Left renal cortex interstitium (tissue), 4 donors: Measurements from ENCODE around the gene PPP6R2. TPM values are rescaled to one million over a fixed set of nuclear protein-coding genes. Genes with fewer than 3 reads are reported as not detected.

Experiments used
- polyA plus RNA-seq, 4 donors: library from polyadenylated mRNA; unstranded; fragments of 120-200 nt; gene quantifications; one replicate each; pipeline ENCODE4 v1.2.1, GENCODE V29; 2013; ENCODE audit not compliant: insufficient read length in 4 of 4

PPP6R2 gene
- polyA plus RNA-seq, 4 donors, result 33.0 to 61.1 (median 46.3) TPM

Other genes starting within 250 kb of the PPP6R2 start
- 1 to 10 TPM in 3 of 4 donors, under 1 TPM in 1; 0.99 to 2.4 (median 1.6) TPM for gene PANX2, start 172.6 kb upstream of the PPP6R2 start, polyA plus RNA-seq
- 10 to 100 TPM; 16.8 to 34.6 (median 28.6) TPM for gene TRABD, start 157.4 kb upstream of the PPP6R2 start, polyA plus RNA-seq
- gene SELENOO, start 142.3 kb upstream of the PPP6R2 start, polyA plus RNA-seq, result 10 to 100 TPM; 16.3 to 33.8 (median 26.2) TPM
- gene TUBGCP6, start 98.3 kb upstream of the PPP6R2 start, polyA plus RNA-seq, result 10 to 100 TPM; 25.1 to 54.9 (median 40.5) TPM
- gene HDAC10, start 92.1 kb upstream of the PPP6R2 start, polyA plus RNA-seq, result 10 to 100 TPM; 15.2 to 35.6 (median 24.8) TPM
- gene MAPK12, start 81.6 kb upstream of the PPP6R2 start, polyA plus RNA-seq, result 10 to 100 TPM; 10.8 to 23.0 (median 15.1) TPM
- gene MAPK11, start 72.9 kb upstream of the PPP6R2 start, polyA plus RNA-seq, result 1 to 10 TPM; 6.8 to 9.4 (median 8.8) TPM
- 100 to 1,000 TPM; 206 to 275 (median 234) TPM for gene PLXNB2, start 35.7 kb upstream of the PPP6R2 start, polyA plus RNA-seq
- 10 to 100 TPM; 10.1 to 19.9 (median 16.0) TPM for gene DENND6B, start 16.3 kb upstream of the PPP6R2 start, polyA plus RNA-seq
- 10 to 100 TPM; 25.4 to 55.3 (median 43.4) TPM for gene SBF1, start 131.7 kb downstream of the PPP6R2 start, polyA plus RNA-seq
- 1 to 10 TPM; 3.8 to 8.6 (median 5.5) TPM for gene ADM2, start 138.2 kb downstream of the PPP6R2 start, polyA plus RNA-seq
- gene MIOX, start 143.5 kb downstream of the PPP6R2 start, polyA plus RNA-seq, result 10 to 100 TPM in 3 of 4 donors, 1 to 10 TPM in 1; 3.6 to 18.2 (median 13.4) TPM
- 10 to 100 TPM; 30.3 to 73.2 (median 55.4) TPM for gene LMF2, start 164.4 kb downstream of the PPP6R2 start, polyA plus RNA-seq
- 10 to 100 TPM; 35.8 to 57.9 (median 53.3) TPM for gene NCAPH2, start 164.9 kb downstream of the PPP6R2 start, polyA plus RNA-seq
- 1 to 10 TPM in 2 of 4 donors, under 1 TPM in 1, not detected in 1; 0.57 to 5.1 (median 2.4) TPM for gene SCO2, start 182.3 kb downstream of the PPP6R2 start, polyA plus RNA-seq
- gene TYMP, start 186.7 kb downstream of the PPP6R2 start, polyA plus RNA-seq, result 1 to 10 TPM; 1.1 to 3.0 (median 2.4) TPM
- under 1 TPM; 0.07 to 0.39 (median 0.15) TPM for gene KLHDC7B, start 202.6 kb downstream of the PPP6R2 start, polyA plus RNA-seq
- gene SYCE3, start 219.6 kb downstream of the PPP6R2 start, polyA plus RNA-seq, result under 1 TPM in 1 of 4 donors, not detected in 3; 0.43 TPM
- 10 to 100 TPM in 3 of 4 donors, 1 to 10 TPM in 1; 9.8 to 18.5 (median 10.9) TPM for gene CPT1B, start 235.1 kb downstream of the PPP6R2 start, polyA plus RNA-seq
- gene CHKB, start 239.5 kb downstream of the PPP6R2 start, polyA plus RNA-seq, result 100 to 1,000 TPM in 1 of 4 donors, 10 to 100 TPM in 3; 66.8 to 105 (median 86.1) TPM